Neuronal stem cell (in vitro differentiated cells): Measurements from ENCODE around the gene GGT6.
A peak's percentile ranks its signal among the peaks of the same experiment; 100 is the strongest.

Source experiments
- DNase-seq: peaks from one replicate; pipeline ENCODE4 v3.0.0-alpha.2; 2013; ENCODE audit warnings: low spot score
- H2AFZ ChIP-seq: one replicate; pipeline ENCODE4 v1.6.1; 2013; ENCODE audit warnings: mild to moderate bottlenecking, low read length, inconsistent platforms
- H2AK5ac ChIP-seq: 2 replicates; pipeline ENCODE4 v1.6.1; 2013; ENCODE audit warnings: low read depth, mild to moderate bottlenecking, inconsistent platforms, low read length, moderate library complexity, mixed read lengths
- H2BK120ac ChIP-seq: 2 replicates; pipeline ENCODE4 v1.6.1; 2013; ENCODE audit warnings: low read depth, mild to moderate bottlenecking, inconsistent platforms, low read length, moderate library complexity, mixed read lengths
- H2BK12ac ChIP-seq: one replicate; pipeline ENCODE4 v1.6.1; 2013; ENCODE audit warnings: low read length, inconsistent platforms
- H2BK15ac ChIP-seq: 2 replicates; pipeline ENCODE4 v1.6.1; 2013; ENCODE audit warnings: mild to moderate bottlenecking, low read length, inconsistent platforms, mixed read lengths
- H2BK5ac ChIP-seq: one replicate; pipeline ENCODE4 v1.6.1; 2013; ENCODE audit warnings: inconsistent platforms, mild to moderate bottlenecking, low read length, moderate library complexity
- H3K14ac ChIP-seq: one replicate; pipeline ENCODE4 v1.6.1; 2013; ENCODE audit warnings: low read length, inconsistent platforms
- H3K18ac ChIP-seq: 2 replicates; pipeline ENCODE4 v1.6.1; 2013; ENCODE audit warnings: low read length, inconsistent platforms
- H3K23ac ChIP-seq: 2 replicates; pipeline ENCODE4 v1.6.1; 2013; ENCODE audit warnings: low read depth, mild to moderate bottlenecking, mixed read lengths, low read length, inconsistent platforms; ENCODE audit not compliant: poor library complexity
- H3K27ac ChIP-seq: replicated peaks from 3 replicates; pipeline ENCODE4 v1.5.1; 2013; ENCODE audit warnings: low read length, inconsistent platforms
- H3K27me3 ChIP-seq, 3 experiments: 2 replicates each; pipeline ENCODE4 v1.6.1; 2013; ENCODE audit warnings: low read length in 3 of 3, mild to moderate bottlenecking in 2 of 3, inconsistent platforms in 1 of 3, low read depth in 1 of 3, mixed read lengths in 1 of 3, moderate library complexity in 1 of 3; ENCODE audit not compliant: control insufficient read depth in 3 of 3, insufficient read depth in 3 of 3
- H3K36me3 ChIP-seq, 2 donors: replicated peaks in 1 of 2; 2 replicates each; pipeline ENCODE4 v1.6.1; 2013; ENCODE audit warnings: low read length in 2 of 2; ENCODE audit not compliant: control insufficient read depth in 2 of 2, insufficient read depth in 2 of 2
- H3K4ac ChIP-seq: 2 replicates; pipeline ENCODE4 v1.6.1; 2013; ENCODE audit warnings: inconsistent platforms, mild to moderate bottlenecking, low read length, moderate library complexity
- H3K4me1 ChIP-seq, 2 donors: 1 replicate in 1 of 2; 2 replicates in 1 of 2; pipeline ENCODE4 v1.6.1; 2013; ENCODE audit warnings: low read length in 2 of 2, low read depth in 1 of 2; ENCODE audit not compliant: control insufficient read depth in 2 of 2, insufficient read depth in 1 of 2
- H3K4me2 ChIP-seq: one replicate; pipeline ENCODE4 v1.6.1; 2013; ENCODE audit warnings: mild to moderate bottlenecking, low read length, inconsistent platforms; ENCODE audit not compliant: insufficient read depth, poor library complexity, severe bottlenecking
- H3K4me3 ChIP-seq, 2 donors: 2 replicates each; pipeline ENCODE4 v1.5.1; 2013; ENCODE audit warnings: low read length in 2 of 2, mild to moderate bottlenecking in 2 of 2, inconsistent platforms in 1 of 2, moderate library complexity in 1 of 2
- H3K79me1 ChIP-seq: one replicate; pipeline ENCODE4 v1.6.1; 2013; ENCODE audit warnings: low read depth, mild to moderate bottlenecking, inconsistent platforms, low read length, moderate library complexity
- H3K9ac ChIP-seq: one replicate; pipeline ENCODE4 v1.6.1; 2013; ENCODE audit warnings: mild to moderate bottlenecking, low read depth, low read length, inconsistent platforms; ENCODE audit not compliant: poor library complexity
- H3K9me3 ChIP-seq, 2 donors: replicated peaks in 1 of 2; 2 replicates each; pipeline versions ENCODE3 to v1.6.1; 2013; ENCODE audit warnings: low read length in 2 of 2, mild to moderate bottlenecking in 2 of 2, inconsistent platforms in 1 of 2, low read depth in 1 of 2, mixed read lengths in 1 of 2, moderate library complexity in 1 of 2; ENCODE audit not compliant: control insufficient read depth in 2 of 2, insufficient read depth in 1 of 2
- H4K8ac ChIP-seq: one replicate; pipeline ENCODE4 v1.6.1; 2013; ENCODE audit warnings: low read depth, mild to moderate bottlenecking, inconsistent platforms, low read length, moderate library complexity
- H4K91ac ChIP-seq: one replicate; pipeline ENCODE4 v1.6.1; 2013; ENCODE audit warnings: low read length, low read depth, mild to moderate bottlenecking, inconsistent platforms; ENCODE audit not compliant: poor library complexity
- WGBS, 2 donors: extraction: QIAGEN DNeasy Blood & Tissue Kit; methylation state at CpG; one replicate each; pipeline ENCODE4 v1.1.7; 2013; ENCODE audit warnings: missing lambda C conversion rate in 2 of 2, mixed read lengths in 1 of 2; ENCODE audit not compliant: insufficient read length in 2 of 2, insufficient replicate concordance in 1 of 2; ENCODE audit errors: extremely low coverage in 2 of 2; 5-methylcytosine and 5-hydroxymethylcytosine counted together

Gene GGT6

DNA sequence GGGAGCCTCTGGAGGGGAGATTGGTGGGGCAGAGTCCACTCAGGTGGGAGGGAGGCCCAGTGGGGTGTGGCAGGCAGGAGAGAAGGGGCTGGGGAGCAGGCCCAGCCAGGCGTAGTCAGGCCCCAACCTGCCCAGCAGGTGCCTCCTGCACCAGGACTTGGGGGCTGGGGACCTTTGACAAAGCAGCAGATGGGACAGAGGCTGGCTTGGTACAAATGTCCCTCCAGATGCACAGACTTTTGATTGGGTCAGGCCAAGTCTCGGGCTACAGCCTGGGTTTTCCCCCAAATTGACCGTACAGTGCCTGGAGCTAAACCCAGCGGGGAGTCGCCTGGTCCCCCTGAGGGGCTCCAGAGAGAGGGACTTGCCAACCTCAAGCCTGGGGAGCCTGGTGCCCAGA is 411 bp downstream of the GGT6 start:
- no peak for DNase-seq
- Histone ChIP-seq H2BK12ac (no peak overlapping the region), H4K8ac (peak overlapping the region; percentile 92), H3K18ac (no peak overlapping the region), H3K27ac (no peak overlapping the region), H3K14ac (no peak overlapping the region), H3K36me3 (no peaks in the 10 kb centered on the region), H3K4me1 (peaks cover 9 to 23% of the 10 kb centered on the region in 2 donors), H3K27me3 (peaks cover 0 to 16% (median 0%) of the 10 kb centered on the region in 3 experiments), H3K23ac (no peak overlapping the region), H2AK5ac (peak overlapping the region; percentile 29), H2BK15ac (peak overlapping the region; percentile 56), H2BK5ac (no peak overlapping the region), H2BK120ac (peak overlapping the region; percentile 92), H4K91ac (no peak overlapping the region), H3K79me1 (peaks cover 1% of the 10 kb centered on the region), H3K9ac (no peak overlapping the region), H2AFZ (no peak overlapping the region), H3K9me3 (no peaks in the 10 kb centered on the region), H3K4me3 (no peak overlapping the region), H3K4me2 (no peak overlapping the region), H3K4ac (no peak overlapping the region)
- WGBS, 2 donors = no CpG with 5 or more reads among the region's 5 CpGs

- Histone ChIP-seq H3K18ac (peak overlapping the region; percentile 49), H4K8ac (no peak overlapping the region), H2BK120ac (no peak overlapping the region), H3K36me3 (no peaks in the 10 kb centered on the region), H3K4me1 (peaks cover 10 to 27% of the 10 kb centered on the region in 2 donors), H3K4me3 (no peak overlapping the region), H2BK5ac (no peak overlapping the region), H3K27me3 (peaks cover 0 to 16% (median 0%) of the 10 kb centered on the region in 3 experiments), H3K9ac (peak overlapping the region; percentile 2), H2AK5ac (peak overlapping the region; percentile 29), H3K4me2 (no peak overlapping the region), H3K27ac (no peak overlapping the region), H4K91ac (no peak overlapping the region), H2BK15ac (peak overlapping the region; percentile 56), H3K4ac (no peak overlapping the region), H2AFZ (no peak overlapping the region), H3K14ac (peak overlapping the region; percentile 83), H3K79me1 (peaks cover 4% of the 10 kb centered on the region), H3K23ac (peak overlapping the region; percentile 36), H2BK12ac (peak overlapping the region; percentile 63), H3K9me3 (no peaks in the 10 kb centered on the region)
- no peak for DNase-seq
- no CpG with 5 or more reads among the region's 17 CpGs for WGBS, 2 donors
Observed at GRCh38 chr17:4559139-4559791, 1.1 kb downstream of the GGT6 start.

DNA sequence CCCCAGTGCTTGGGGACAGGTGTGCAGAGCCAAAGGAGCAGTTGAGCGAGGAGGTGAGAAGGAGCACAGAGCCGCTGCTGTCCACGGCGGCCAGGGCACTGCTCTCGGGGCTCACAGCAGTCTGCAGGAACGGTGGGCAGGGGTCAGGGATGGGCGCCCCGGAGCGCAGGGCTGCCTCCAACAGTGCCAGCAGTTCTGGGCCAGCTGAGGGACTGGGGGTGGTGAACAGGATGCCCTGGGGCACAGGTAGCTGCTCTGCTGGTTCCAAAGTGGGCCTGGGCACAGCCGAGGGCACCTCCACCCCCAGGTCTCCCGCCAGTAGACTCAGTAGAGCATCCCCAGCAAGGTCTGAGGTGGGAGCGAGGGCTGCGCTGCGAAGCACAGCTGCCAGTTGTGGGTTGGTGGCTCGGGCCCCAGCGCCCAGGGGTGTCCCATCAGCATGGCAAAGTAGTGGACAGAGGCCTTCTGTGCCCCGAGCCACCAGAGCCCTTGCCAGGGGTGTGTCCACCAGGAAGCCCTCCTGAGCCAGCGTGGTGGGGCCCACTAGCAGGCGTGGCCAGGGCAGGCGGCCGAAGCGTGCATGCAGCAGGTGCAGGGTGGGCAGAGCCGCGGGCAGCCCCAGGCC is 1.9 kb downstream of the GGT6 start:
- Histone ChIP-seq H3K9me3 (no peaks in the 10 kb centered on the region), H2BK12ac (peak overlapping the region; percentile 44), H3K79me1 (peaks cover 4% of the 10 kb centered on the region), H3K4me1 (peaks cover 13 to 32% of the 10 kb centered on the region in 2 donors), H2BK15ac (peak overlapping the region; percentile 54), H2BK120ac (peak overlapping the region; percentile 12), H2BK5ac (no peak overlapping the region), H3K4ac (peak overlapping the region; percentile 47), H3K4me3 (no peak overlapping the region), H3K27me3 (peaks cover 0 to 16% (median 0%) of the 10 kb centered on the region in 3 experiments), H3K9ac (peak overlapping the region; percentile 10), H4K8ac (no peak overlapping the region), H4K91ac (peak overlapping the region; percentile 44), H3K14ac (peak overlapping the region; percentile 71), H3K4me2 (no peak overlapping the region), H3K23ac (peak overlapping the region; percentile 14), H2AK5ac (peak overlapping the region; percentile 83), H2AFZ (no peak overlapping the region), H3K18ac (peak overlapping the region; percentile 19), H3K27ac (no peak overlapping the region), H3K36me3 (peaks cover 3 to 8% of the 10 kb centered on the region in 2 donors)
- no CpG with 5 or more reads among the region's 24 CpGs for WGBS, 2 donors
- DNase-seq = no peak

DNA sequence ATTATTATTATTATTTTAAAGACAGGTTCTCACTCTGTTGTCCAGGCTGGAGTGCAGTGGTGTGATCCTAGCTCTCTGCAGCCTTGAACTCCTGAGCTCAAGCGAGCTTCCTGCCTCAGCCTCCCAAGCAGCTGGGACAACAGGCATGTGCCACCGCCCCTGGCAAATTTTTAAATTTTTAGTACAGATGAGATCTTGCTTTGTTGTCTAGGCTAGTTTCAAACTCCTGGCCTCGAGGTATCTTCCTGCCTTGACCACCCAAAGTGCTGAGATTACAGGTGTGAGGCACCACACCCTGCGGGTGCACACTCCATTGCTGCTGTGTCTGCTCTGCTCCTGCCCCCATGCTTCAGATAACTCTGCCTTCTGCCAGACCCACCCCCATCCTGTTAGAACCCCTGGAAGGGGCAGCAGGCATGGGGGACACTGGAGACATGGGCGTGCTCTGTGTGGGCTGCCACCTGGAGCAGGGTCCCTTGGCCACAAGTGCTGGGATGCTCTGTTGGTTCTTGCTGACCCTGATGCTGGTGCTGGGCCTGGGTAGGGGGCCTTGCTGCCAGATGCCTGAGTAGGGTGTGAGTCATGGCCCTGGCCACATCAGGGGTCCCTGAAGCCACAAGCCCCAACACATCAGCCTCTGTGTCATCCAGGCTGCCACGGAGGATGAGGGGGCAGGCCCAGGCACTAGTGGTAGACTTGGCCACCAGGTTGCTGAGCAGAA is 2.6 kb downstream of the GGT6 start:
- H3K9ac ChIP-seq = peak overlapping the region; percentile 63
- peaks cover 6 to 14% of the 10 kb centered on the region in 2 donors for H3K36me3 ChIP-seq
- peak overlapping the region; percentile 54 for H2BK15ac ChIP-seq
- H4K91ac ChIP-seq = no peak overlapping the region
- peak overlapping the region; percentile 47 for H3K4ac ChIP-seq
- no CpG with 5 or more reads among the region's 6 CpGs for WGBS, 2 donors
- peaks cover 4% of the 10 kb centered on the region for H3K79me1 ChIP-seq
- no peak overlapping the region for H4K8ac ChIP-seq
- no peak overlapping the region for H3K4me3 ChIP-seq
- peak overlapping the region; percentile 14 for H3K23ac ChIP-seq
- no peak overlapping the region for H2BK5ac ChIP-seq
- H3K18ac ChIP-seq = peak overlapping the region; percentile 19
- peak overlapping the region; percentile 44 for H2BK12ac ChIP-seq
- peaks cover 0 to 13% (median 0%) of the 10 kb centered on the region in 3 experiments for H3K27me3 ChIP-seq
- no peak overlapping the region for H2AFZ ChIP-seq
- H3K9me3 ChIP-seq = no peaks in the 10 kb centered on the region
- no peak overlapping the region for H3K27ac ChIP-seq
- H3K4me1 ChIP-seq = peaks cover 13 to 32% of the 10 kb centered on the region in 2 donors
- H2AK5ac ChIP-seq = peak overlapping the region; percentile 83
- no peak for DNase-seq
- no peak overlapping the region for H2BK120ac ChIP-seq
- peak overlapping the region; percentile 71 for H3K14ac ChIP-seq
- H3K4me2 ChIP-seq = no peak overlapping the region
